HG03159 (cell line): ENCODE data around the gene PHF19.

Source experiments
- ATAC-seq: cut with Tn5 transposase; IDR thresholded peaks from one replicate; pipeline ENCODE4 v1.9.1; 2021; ENCODE audit warnings: mild to moderate bottlenecking, moderate library complexity; ENCODE audit not compliant: unreplicated experiment

The PHF19 gene

DNA sequence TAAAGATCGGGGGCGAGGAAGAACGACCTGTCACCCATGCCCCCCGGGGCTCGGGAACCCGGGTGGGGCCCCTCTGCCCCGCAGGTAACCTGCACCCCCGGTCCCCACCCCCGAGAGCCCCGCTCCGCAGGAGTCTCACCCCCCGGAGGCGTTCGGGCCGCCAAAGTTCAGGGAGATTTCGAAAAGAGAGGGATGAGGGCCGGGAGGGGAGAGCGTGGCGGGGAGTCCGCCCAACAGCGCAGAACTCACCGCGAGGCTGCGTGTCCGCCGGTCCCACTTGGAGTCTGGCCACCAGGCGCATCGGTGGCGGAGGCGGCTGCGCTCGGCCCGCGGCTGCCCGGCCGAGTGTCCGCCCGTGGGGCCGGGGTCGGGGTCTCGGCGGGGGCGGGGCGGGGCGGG lies at the start of gene PHF19:
Gene PHF19, minus strand, starts transcription at position 347 of the 399 bp plus-strand sequence. CDS start 2,447 bp downstream, outside the sequence.
- ATAC-seq, result peak; percentile 7

DNA sequence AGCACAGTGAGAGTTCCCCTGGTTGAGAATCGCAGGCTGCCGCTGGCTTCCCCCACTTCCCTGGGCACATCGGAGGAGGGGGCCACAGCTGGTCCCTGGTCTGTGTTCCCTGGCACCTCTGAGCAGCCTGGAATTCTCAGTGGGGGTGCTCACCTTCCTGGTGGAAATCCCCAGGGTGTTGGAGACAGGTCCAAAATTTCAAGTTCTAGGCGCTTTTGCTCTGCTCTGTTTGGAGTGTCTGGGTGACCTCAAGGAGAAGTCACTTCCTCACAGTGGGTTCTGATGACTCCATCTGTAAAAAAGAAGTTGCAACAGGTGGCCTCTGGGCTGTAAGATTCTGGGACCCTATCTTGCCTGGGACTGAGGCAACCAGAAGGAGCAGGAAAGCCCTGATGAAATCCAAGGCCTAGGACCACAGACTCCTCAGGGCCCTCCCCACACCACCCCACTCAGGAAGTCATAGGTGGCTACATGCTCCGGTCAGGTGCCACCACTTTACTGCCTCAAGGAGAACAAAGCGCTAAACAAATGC lies 49.5 kb upstream of the PHF19 start, which contains the start of gene TRAF1:
Gene TRAF1, minus strand, starts transcription at position 400 of the 532 bp plus-strand sequence. CDS start 721 bp downstream, outside the sequence.
- no peak for ATAC-seq

DNA sequence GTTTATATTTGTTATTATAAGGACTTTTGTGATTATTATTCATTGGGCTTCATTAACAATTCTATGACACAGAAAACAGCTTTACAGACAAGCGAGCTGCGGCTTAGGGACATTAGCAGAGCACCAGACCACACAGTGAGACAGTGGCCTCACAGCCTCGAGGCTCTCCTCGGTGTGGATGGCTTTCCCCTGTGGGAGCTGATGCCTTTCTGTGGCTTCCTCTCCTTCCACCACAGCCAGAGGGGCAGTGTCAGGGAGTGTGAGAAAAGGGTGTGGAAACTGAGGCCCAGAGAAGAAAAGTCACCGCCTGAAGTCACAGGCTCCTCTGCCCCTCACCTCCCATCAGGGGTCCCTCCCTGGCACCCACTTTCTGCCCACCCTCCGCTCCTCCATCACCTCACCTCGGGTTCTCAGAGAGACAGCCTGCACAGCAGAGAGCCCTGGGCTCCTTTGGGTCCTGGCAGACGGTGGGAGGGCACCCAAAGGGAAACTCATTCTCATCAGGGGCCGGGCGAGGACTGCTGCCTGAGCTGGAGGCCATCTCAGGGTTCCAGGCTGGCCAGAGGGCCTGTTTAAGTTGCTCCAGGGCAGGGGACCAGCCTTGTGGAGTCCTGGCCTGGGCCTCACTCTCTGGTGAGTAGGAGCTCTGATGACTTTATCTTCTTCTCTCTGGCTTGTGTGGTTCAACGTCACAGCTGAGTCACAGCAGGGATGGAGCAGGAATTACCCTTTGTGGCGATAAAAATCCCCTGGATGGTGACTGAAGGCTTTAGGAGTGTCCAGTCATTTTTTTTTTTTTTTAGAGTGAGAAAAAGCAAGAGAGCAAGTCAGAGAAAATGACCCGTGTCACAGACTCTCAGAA lies 48.8 kb upstream of the PHF19 start:
- no peak for ATAC-seq

DNA sequence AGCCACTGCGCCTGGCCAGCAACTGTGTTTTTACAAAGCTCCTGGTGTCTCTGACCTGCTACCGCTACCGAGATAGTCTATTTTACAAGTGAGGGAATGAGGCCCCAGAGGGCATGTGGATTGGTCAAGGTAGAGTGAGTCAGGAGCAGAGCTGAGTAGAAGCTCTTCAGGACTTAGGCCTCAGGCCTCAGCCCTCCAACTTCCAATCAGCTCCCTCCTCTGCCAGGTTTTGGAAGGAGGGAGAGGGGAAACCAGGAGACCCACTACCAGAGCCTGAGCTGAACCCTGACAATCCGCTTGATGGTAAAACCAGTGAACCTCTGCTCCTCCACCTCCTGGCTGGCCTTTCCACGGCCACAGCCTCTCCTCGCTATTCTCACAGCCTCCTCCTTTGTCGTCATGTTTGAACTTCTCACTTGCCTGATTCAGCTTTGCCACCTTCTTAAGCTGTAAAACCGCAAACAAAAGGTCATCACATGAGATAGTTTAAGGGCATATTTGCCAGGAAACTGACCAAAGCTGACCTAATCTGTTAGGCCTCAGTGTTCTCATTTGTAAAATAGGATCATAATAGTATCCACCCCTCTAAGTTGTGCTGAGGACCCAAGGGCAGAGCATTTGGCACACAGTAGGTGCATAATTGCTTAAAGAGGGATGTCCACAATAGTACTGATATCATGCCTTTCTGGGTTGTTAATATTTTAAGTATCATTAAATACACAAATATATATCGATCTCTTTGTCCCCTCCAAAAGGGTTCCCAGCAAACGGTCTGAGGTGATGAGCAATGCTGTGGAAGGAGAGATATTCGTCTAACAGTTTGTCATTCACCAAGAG lies 47.9 kb upstream of the PHF19 start:
- no peak for ATAC-seq

DNA sequence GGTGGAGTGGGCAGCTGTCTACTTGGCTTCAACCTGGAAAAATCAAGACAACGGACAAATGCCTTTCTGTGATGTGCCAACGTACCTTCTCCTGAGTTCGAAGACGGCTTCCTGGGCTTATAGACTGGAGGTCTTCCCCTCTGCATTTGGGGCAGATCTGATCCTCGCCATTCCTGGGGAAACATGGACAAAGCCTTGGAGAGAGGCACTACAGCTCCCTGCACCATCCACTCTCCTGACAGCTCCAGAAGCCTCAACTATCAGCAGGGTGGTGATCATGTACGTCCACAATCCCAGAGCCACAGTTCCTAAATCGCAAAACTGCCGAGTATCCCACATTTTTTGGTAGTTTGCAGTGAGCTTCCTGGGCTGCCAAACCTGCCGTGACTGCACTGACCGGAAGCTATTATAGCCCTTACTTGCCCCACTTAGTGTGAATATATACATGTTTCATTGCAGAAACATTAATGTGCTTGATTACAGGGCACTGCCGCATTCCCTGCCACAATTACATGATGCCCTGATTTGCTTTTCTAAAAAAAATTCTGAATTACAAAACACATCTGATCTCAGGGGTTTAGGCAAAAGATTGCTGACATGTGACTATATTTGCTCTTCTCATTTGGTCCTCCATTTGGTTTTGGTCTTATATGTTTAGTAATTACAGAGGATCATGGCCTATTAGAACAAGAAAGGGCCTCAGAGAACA lies 46.8 kb upstream of the PHF19 start:
- no peak for ATAC-seq

DNA sequence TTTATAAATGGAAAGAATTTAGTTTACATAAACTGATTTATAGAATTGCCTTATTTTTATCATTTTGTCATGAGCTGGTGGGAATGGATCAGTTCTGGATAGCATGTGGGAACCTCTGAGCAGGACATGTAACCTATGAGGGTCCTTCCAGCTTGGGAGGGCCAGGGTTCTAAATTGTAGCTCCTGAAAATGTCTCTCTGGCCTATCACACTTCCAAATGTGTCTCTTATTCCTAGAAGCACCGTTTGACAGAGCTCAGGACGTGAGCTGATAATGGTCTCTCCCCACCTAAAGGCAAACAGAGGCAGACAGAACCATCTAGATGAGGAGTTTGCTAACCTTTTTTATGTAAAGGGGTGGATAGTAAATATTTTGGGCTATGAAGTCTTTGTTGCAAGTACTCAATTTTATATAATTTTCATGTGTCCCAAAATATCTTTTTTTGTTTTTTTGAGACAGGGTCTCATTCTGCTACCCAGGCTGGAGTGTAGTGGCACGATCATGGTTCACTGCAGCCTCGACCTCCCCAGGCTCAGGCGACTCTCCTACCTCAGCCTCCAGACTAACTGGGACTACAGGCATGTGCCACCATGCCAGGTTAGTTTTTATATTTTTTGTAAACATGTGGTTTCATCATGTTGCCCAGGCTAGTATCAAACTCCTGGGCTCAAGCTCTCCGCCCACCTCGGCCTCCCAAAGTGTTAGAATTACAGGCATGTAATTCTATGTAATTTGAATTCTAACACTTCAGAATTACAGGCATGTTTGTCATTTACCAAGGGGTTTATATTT lies 45.6 kb upstream of the PHF19 start:
- no peak for ATAC-seq

DNA sequence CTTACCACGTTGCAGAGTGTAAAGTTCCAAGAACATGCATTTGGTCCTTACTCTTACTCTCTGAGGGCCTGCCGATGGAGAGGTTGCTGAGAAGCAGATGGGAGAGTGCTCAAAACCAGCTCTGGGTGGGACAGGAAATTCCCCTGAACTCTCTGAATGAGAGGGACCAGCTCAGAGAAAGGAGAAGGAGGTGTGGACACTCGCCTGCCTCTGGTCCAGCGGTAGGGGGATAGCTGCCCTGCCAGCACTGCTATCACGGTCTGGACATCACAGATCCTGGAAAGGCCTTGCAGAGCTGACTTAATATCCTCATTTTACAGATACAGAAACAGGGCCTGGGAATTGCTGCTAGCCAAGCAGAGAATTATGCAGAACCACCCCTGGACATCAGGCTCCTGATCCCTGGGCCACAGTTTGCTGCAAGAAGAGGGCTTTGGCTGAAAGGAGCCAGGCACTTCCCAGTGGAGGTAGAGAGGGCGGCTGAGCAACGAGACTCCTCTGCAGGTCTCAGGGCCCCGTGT lies 44.7 kb upstream of the PHF19 start:
- no peak for ATAC-seq

DNA sequence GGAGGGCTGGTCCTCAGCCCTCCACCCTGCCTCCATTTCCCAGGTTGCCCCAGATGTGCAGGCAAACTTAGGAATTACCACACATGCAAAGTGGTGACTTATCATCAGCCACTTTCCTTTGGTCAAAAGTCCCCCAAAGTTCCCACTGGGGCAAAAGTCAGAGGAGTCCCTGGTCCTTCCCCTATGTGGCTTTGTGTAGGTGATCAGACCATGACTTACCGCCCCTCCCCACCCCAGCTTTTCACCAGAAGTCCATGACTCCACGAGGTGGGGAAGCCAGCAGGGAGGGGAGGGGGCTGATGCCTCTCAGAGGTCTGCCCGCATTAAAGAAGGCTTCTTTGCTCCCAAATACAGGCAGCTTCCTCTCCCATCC lies 43.8 kb upstream of the PHF19 start:
- no peak for ATAC-seq

DNA sequence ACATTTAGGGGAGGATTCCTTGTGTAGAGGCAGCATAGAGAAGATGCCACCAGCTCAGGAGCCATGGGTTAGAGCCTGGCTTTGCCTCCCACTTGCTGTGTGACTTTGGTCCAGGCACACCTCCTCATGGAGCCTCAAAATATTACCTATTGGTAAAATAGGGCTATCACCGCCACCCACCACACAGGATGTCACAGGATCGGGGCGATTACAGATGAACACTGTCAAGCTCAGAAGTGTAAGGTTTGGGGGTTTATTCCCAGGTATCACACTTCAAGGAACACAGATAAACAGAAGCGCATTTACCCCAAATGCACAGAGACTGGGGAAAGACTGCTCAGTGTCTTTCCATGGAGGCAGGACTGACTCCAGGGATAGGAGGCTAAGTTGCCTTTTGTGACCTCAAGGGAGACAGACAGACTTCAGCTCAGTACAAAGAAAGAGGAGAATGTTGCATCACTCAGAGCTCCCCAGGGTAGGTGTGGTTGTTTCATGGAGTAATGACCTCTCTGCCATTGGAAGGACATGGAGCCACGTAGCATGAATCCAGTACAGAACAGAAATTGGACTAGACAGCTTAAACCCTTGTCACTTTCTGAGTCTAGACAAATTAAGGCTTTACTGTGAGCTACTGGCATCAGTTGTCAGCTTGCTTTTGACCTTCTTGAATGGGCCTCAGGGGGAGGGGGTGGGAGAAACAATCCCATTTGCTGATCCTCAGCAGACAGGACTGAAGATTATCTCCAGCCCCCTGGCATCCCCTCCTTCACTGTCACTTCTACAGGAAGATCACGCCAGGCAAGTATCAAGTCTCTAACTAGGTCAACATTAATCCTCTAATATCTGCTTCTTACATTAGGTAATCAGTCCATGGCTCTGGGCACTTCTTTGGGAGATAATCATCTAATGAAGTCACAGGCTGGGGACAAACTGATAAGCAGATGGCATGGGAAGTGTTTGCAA lies 43.1 kb upstream of the PHF19 start:
- no peak for ATAC-seq

DNA sequence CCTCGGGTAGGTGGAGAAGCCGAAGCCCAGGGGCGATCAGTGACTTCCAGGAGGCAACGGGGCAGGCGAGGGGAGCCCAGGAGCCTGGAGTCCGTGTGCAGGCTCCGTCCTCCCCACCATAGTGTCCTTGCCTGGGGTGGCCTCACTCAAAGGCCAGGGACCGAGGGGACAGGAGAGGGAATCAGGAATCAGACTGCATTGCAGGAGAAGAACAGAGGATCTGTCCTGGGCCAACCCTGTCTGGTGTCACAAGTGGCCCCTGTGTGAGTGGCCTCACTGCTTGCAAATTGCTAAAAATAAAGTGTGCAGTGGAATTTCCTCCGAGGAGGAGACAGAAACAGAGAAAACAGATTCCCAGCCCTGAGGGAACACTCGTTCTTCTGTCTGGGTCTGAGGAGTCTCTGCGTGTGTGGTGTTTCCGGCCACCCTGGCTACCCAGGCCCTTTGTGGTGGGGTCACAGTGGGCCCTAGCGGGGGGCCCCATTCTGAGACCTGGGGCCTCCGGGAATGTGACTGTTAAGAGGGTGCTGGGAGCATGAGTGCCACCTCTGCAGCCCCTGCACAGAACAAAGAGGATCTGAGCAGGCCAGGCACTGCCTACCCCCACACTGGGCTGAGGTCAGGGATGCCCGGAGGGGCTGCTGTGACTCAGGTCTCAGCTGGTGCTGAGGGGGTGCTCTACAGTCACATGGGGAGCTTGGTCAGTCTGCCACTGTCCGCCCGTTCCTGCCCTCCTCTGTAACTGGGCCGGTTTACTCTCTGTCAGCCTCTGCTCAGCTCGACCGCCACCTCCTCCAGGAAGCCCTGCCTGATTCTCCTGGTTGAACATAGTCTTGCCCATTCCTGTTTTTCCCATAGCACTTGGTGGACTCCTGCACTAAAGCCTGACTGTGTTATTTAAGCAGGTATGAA lies 42.2 kb upstream of the PHF19 start:
- ATAC-seq, result no peak

DNA sequence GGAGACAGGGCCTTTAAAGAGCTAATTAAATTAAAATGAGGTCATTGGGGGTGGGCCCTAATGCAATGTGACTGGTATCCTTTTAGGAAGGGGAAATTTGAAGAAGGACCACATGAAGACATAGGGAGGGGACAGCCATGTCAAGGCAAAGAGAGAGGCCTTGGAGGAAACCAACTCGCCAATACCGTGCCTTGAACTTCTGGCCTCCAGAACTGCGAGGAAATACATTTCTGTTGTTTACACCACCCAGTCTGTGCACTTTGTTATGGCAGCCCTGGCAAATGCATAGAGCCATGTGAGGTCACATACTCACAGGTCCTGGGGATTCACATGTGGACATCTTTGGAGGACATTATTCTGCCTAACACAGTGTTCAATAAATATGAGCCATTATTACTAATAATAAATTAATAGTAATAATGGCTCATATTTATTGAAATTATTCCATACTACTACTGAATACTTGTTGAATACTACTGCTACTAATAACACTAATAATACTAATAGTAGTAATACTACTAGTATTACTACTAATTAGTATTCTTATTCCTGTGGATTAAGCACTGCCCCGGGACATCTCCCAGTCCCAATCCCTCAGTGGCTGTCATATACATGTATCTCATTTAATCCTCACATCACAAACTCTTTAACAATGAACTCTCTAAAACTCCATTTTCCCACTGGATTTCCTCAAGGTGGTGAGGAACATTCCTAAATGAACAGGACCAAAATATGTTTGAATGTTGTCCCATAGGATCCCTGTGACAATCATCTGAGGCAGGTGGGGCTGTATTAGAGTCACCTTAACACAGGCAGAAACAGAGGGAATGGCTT lies 41.2 kb upstream of the PHF19 start:
- no peak for ATAC-seq

DNA sequence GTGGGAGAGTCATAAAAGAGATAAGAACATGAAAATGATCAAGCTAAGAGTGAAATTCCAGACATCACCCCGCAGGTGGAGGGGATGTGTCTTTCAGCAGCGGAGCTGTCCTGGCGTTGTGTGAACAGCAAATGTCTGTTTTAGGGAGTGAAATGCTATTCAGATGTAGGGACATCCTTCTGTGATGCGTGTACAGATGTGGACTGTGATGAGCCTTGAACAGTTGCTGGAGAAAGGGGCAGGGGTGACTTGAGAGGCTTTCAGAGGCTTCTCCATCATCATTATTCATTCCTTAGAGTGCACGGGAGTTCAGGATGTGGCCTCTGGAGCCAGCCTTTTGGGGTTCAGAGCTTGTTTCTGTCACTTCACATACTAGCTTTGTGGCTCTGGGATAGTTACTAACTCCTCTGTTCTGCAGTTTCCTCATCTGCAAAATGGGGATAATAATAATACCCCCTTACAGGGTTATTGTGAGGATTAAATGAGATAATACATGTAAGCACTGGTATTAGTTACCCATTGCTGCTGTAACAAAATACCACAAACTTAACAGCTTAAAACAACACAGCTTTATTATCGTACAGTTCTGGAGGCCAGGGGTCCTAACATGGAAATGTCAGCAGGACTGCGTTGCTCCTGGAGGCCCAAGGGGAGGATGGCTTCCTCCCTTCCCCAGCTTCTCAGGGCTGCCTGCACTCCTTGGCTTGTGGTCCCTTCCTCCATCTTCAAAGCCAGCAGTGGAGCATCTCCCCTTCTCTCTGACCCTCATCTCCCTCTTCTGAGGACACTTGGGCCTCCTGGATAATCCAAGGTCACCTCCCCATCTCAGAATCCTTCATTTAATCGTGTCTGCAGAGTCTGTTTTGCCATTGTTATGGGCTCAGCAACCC lies 40.2 kb upstream of the PHF19 start:
- no peak for ATAC-seq

DNA sequence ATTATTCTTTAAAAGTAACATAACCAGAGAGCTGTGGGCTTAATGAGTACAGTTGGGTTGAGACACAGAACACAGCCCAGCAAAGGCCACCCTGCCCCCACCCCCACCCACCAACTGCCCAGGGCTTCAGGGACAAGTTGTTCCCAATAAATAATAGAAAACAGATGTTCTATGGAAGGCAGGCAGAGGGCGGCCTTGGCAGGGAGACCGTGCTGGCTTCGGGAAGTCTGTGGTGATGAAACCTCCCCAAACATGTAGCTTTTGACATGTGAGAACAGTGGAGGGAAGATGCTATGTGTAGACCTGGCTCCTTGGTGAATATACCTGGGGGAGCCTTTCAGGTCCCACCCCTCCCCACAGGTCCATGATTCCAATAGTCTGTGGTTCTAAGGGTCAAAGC lies 39.6 kb upstream of the PHF19 start:
- no peak for ATAC-seq

DNA sequence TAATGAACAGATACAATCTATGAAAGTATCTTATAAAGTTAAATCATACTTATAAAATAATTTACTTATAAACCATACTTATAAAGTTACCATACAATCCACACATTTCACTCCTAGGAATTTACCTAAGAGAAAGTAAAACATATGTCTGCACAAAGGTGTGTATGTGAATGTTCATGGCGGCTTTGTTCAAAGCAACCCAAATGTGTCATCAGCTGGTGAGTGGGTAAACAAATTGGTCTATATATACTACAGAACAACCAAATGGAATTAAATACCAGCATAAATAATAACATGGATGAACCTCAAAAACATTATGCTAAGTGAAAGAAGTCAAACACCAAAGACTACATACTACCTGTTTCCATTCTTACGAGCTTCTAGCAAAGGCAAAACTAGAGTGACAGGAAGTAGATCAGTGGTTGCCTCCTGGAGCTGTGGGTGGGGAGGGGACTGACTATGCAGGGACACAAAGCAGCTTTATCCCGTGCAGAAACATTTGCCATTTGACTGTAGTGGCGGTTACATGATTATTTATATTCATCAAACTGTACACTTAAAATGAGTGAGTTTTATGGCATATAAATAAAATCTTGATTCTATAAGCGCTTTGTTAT lies 39.0 kb upstream of the PHF19 start:
- ATAC-seq, result no peak

DNA sequence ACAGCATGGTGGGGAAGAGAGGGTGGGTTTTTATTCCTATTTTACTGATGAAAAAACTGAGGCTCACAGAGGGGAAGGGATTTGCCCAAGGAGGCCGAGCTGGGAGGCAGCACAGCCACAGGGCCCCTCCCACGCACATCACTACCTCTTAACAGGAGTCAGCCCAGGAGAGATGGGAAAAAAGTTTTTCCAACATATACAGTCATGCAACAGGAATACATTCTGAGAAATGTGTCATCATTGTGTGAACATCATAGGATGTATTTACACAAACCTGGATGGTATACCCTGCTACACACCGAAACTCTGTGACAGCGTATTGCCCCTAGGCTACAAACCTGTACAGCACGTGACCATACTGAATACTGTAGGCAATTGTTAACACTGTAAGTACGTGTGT lies 38.0 kb upstream of the PHF19 start:
- no peak for ATAC-seq
